ENCODE data around the gene ERAS. TPM values are rescaled to one million over a fixed set of nuclear protein-coding genes. Genes with fewer than 3 reads are reported as not detected.

The ERAS gene
- total RNA-seq, 1 experiment from 2014 or later: not detected

GRCh38 chrX:48802089-48802904 is 24.0 kb upstream of the ERAS start:
- TF ChIP-seq, protein P1, sequence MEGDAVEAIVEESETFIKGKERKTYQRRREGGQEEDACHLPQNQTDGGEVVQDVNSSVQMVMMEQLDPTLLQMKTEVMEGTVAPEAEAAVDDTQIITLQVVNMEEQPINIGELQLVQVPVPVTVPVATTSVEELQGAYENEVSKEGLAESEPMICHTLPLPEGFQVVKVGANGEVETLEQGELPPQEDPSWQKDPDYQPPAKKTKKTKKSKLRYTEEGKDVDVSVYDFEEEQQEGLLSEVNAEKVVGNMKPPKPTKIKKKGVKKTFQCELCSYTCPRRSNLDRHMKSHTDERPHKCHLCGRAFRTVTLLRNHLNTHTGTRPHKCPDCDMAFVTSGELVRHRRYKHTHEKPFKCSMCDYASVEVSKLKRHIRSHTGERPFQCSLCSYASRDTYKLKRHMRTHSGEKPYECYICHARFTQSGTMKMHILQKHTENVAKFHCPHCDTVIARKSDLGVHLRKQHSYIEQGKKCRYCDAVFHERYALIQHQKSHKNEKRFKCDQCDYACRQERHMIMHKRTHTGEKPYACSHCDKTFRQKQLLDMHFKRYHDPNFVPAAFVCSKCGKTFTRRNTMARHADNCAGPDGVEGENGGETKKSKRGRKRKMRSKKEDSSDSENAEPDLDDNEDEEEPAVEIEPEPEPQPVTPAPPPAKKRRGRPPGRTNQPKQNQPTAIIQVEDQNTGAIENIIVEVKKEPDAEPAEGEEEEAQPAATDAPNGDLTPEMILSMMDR (conservative IDR thresholded peaks at IDR 0.05; ENCODE audit: low read depth, low read length): no peak
- no peak for TF ChIP-seq EZH2 (IDR thresholded peaks at IDR 0.05; ENCODE audit: low read length, unreplicated experiment)
- no peak for TF ChIP-seq EZH2phosphoT487 (IDR thresholded peaks at IDR 0.05; ENCODE audit: borderline replicate concordance, low read length)
- Histone ChIP-seq H3K9ac (ENCODE audit: low read length) (peak overlapping the region; percentile 94), H3K27me3 (ENCODE audit: low read length) (no peaks in the 10 kb centered on the region), H3K4me2 (ENCODE audit: low read length) (peak overlapping the region; percentile 92), H3K36me3 (ENCODE audit: low read depth, low read length) (no peaks in the 10 kb centered on the region; the same call in 1 of the 2 replicates), H3K4me1 (ENCODE audit: insufficient read depth, low read length) (peaks cover 13% of the 10 kb centered on the region; the same call in 1 of the 2 replicates), H2AFZ (ENCODE audit: low read length) (peak overlapping the region; percentile 93), H3K9me2 (replicated peaks; ENCODE audit: low read length) (no peaks in the 10 kb centered on the region), H3K27ac (ENCODE audit: low read length) (peak overlapping the region; percentile 89), H3K9me3 (ENCODE audit: low read length) (no peaks in the 10 kb centered on the region), H4K20me1 (ENCODE audit: low read length) (no peaks in the 10 kb centered on the region), H3K79me2 (ENCODE audit: low read length) (no peaks in the 10 kb centered on the region), H3K4me3 (ENCODE audit: low read length) (peak overlapping the region; percentile 81), H3F3A (ENCODE audit: low read length, unreplicated experiment) (no peaks in the 10 kb centered on the region)
- ATAC-seq: peak; percentile 61
- TSS peak; percentile 71 for BruUV-seq (replicated peaks)
- intact Hi-C loops (cut with micrococcal nuclease): loop anchor here (2.0 to 5.0 kb wide), 2 partner anchors 89 to 110 kb away; partner anchors contain the start of gene SLC35A2
- DNase-seq: peak; percentile 85
- CTCF ChIA-PET: no interaction called here
- POLR2A ChIA-PET (ENCODE audit: unreplicated experiment): interaction anchor here (0.5 to 1.4 kb wide), 9 partner anchors 13 to 433 kb away, joined by 3 to 11 read pairs (median 4); partner anchors contain the start of genes CCDC22, PQBP1 and TIMM17B

GRCh38 chrX:48802905-48803200 is 23.5 kb upstream of the ERAS start:
- TF ChIP-seq, protein P1 (conservative IDR thresholded peaks at IDR 0.05; ENCODE audit: low read depth, low read length): no peak
- TF ChIP-seq EZH2 (IDR thresholded peaks at IDR 0.05; ENCODE audit: low read length, unreplicated experiment): no peak
- no peak for TF ChIP-seq EZH2phosphoT487 (IDR thresholded peaks at IDR 0.05; ENCODE audit: borderline replicate concordance, low read length)
- intact Hi-C loops (cut with micrococcal nuclease): loop anchor here (2.0 to 5.0 kb wide), 2 partner anchors 88 to 109 kb away; partner anchors contain the start of gene SLC35A2
- Histone ChIP-seq H3K36me3 (ENCODE audit: low read depth, low read length) (no peaks in the 10 kb centered on the region; the same call in 1 of the 2 replicates), H4K20me1 (ENCODE audit: low read length) (no peaks in the 10 kb centered on the region), H3K4me3 (ENCODE audit: low read length) (peak overlapping the region; percentile 81), H3K27ac (ENCODE audit: low read length) (no peak overlapping the region), H3K79me2 (ENCODE audit: low read length) (no peaks in the 10 kb centered on the region), H3K27me3 (ENCODE audit: low read length) (no peaks in the 10 kb centered on the region), H3K4me1 (ENCODE audit: insufficient read depth, low read length) (peaks cover 13% of the 10 kb centered on the region; the same call in 1 of the 2 replicates), H3F3A (ENCODE audit: low read length, unreplicated experiment) (no peaks in the 10 kb centered on the region), H3K9ac (ENCODE audit: low read length) (peak overlapping the region; percentile 94), H3K9me3 (ENCODE audit: low read length) (no peaks in the 10 kb centered on the region), H3K4me2 (ENCODE audit: low read length) (peak overlapping the region; percentile 92), H2AFZ (ENCODE audit: low read length) (peak overlapping the region; percentile 93; the same call in 1 of the 2 replicates), H3K9me2 (replicated peaks; ENCODE audit: low read length) (no peaks in the 10 kb centered on the region)
- ATAC-seq (no peak), DNase-seq (no peak)
- BruUV-seq (replicated peaks): no TSS peak
- ChIA-PET CTCF (no interaction called here), POLR2A (ENCODE audit: unreplicated experiment) (no interaction called here)

DNA sequence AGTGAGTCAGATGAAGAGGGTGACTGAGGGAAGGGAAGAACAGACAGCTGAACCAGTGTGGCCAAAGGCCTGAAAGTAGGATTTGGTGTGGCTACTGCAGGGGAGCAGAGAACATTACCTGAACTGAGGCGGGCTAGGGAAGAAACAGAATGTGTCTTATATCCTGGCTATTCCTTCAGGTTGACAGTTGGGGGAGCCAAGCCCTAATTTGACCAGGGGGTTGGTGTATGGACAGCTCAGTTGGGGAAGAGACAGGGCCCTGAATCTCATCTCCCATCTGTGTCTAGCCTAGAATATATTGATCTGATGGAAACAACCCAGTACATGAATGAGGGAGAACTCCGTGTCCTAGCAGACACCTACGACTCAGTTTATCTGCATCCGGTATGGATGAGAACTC is 20.2 kb upstream of the ERAS start:
- Histone ChIP-seq H3K27me3 (ENCODE audit: low read length) (no peaks in the 10 kb centered on the region), H3K36me3 (ENCODE audit: low read depth, low read length) (no peaks in the 10 kb centered on the region; the same call in 1 of the 2 replicates), H3F3A (ENCODE audit: low read length, unreplicated experiment) (no peaks in the 10 kb centered on the region), H3K4me2 (ENCODE audit: low read length) (no peak overlapping the region), H3K9me3 (ENCODE audit: low read length) (no peaks in the 10 kb centered on the region), H3K9me2 (replicated peaks; ENCODE audit: low read length) (no peaks in the 10 kb centered on the region), H4K20me1 (ENCODE audit: low read length) (no peaks in the 10 kb centered on the region), H3K79me2 (ENCODE audit: low read length) (no peaks in the 10 kb centered on the region), H2AFZ (ENCODE audit: low read length) (no peak overlapping the region), H3K4me1 (ENCODE audit: insufficient read depth, low read length) (peaks cover 6% of the 10 kb centered on the region; the same call in 1 of the 2 replicates), H3K4me3 (ENCODE audit: low read length) (no peak overlapping the region), H3K27ac (ENCODE audit: low read length) (no peak overlapping the region), H3K9ac (ENCODE audit: low read length) (no peak overlapping the region)
- POLR2A ChIA-PET (ENCODE audit: unreplicated experiment): no interaction called here
- CTCF ChIA-PET: no interaction called here
- no peak for ATAC-seq
- BruUV-seq (replicated peaks): no TSS peak
- DNase-seq: no peak
- intact Hi-C loops (cut with micrococcal nuclease): no loop called here
- no peak for TF ChIP-seq EZH2 (IDR thresholded peaks at IDR 0.05; ENCODE audit: low read length, unreplicated experiment)
- no peak for TF ChIP-seq EZH2phosphoT487 (IDR thresholded peaks at IDR 0.05; ENCODE audit: borderline replicate concordance, low read length)
- TF ChIP-seq, protein P1 (conservative IDR thresholded peaks at IDR 0.05; ENCODE audit: low read depth, low read length): 0 out of 2 replicates have a peak, but pooled peaks have one; percentile 15
